SK-N-SH (cell line): Measurements from ENCODE around the gene FCHSD2. TPM values are rescaled to one million over a fixed set of nuclear protein-coding genes. Genes with fewer than 3 reads are reported as not detected.

Experiments
- CTCF ChIA-PET: fragments of 300-600, 350-600 bp; formaldehyde crosslinking; extraction: SDS; loops from one replicate; lab custom pipeline; 2021; lab: Yijun Ruan, JAX
- POLR2A ChIA-PET: fragments of 350-600 bp; sonication (Branson Sonifier 250); formaldehyde crosslinking; extraction: SDS; loops from one replicate; lab custom pipeline; 2020; ENCODE audit warnings: antibody characterized with exemption, inconsistent platforms; lab: Yijun Ruan, JAX
- DNase-seq: peaks from one replicate; pipeline ENCODE4 v3.0.0; 2012
- H2AFZ ChIP-seq: fragments of 200-600 bp; sonication (generic); 2 replicates; pipeline ENCODE4 v1.8.1; 2016; ENCODE audit warnings: antibody characterized with exemption, mild to moderate bottlenecking, low read depth
- H3F3A ChIP-seq: fragments of 200-600 bp; sonication (generic); replicated peaks from 2 replicates; pipeline ENCODE3; 2016; ENCODE audit warnings: antibody characterized with exemption, mild to moderate bottlenecking; ENCODE audit not compliant: insufficient read depth
- H3K27ac ChIP-seq, 2 experiments: fragments of 200-500 bp in 1 of 2; fragments of 200-600 bp in 1 of 2; sonication (Bioruptor generic) in 1 of 2; sonication (generic), shearing (Covaris generic) in 1 of 2; 2 replicates each; pipeline versions ENCODE4 v1.5.1 to v1.6.1; 2014 to 2016; ENCODE audit warnings: low read depth in 2 of 2, inconsistent platforms in 1 of 2, low read length in 1 of 2, mild to moderate bottlenecking in 1 of 2, mixed read lengths in 1 of 2
- H3K27me3 ChIP-seq: fragments of 200-600 bp; sonication (generic), shearing (Covaris generic); 2 replicates; pipeline ENCODE4 v1.6.1; 2016; ENCODE audit warnings: mixed run types; ENCODE audit not compliant: insufficient read depth
- H3K36me3 ChIP-seq, 2 experiments: fragments of 200-500 bp in 1 of 2; fragments of 200-600 bp in 1 of 2; sonication (Bioruptor generic) in 1 of 2; sonication (generic) in 1 of 2; replicated peaks in 1 of 2; 2 replicates each; pipeline versions ENCODE3 to v1.5.1; 2014 to 2016; ENCODE audit warnings: low read length in 1 of 2, mild to moderate bottlenecking in 1 of 2; ENCODE audit not compliant: insufficient read depth in 2 of 2, control insufficient read depth in 1 of 2
- H3K4me1 ChIP-seq, 2 experiments: fragments of 200-500 bp in 1 of 2; fragments of 200-600 bp in 1 of 2; sonication (Bioruptor generic) in 1 of 2; sonication (generic), shearing (Covaris generic) in 1 of 2; 2 replicates each; pipeline versions ENCODE4 v1.5.1 to v1.6.1; 2014 to 2016; ENCODE audit warnings: low read depth in 1 of 2, low read length in 1 of 2, mixed run types in 1 of 2; ENCODE audit not compliant: insufficient read depth in 2 of 2, control insufficient read depth in 1 of 2
- H3K4me2 ChIP-seq: fragments of 200-600 bp; sonication (generic), shearing (Covaris generic); 2 replicates; pipeline ENCODE4 v1.6.1; 2017; ENCODE audit warnings: mixed run types
- H3K4me3 ChIP-seq, 2 experiments: fragments of 200-500 bp in 1 of 2; fragments of 200-600 bp in 1 of 2; sonication (Bioruptor generic) in 1 of 2; sonication (generic), shearing (Covaris generic) in 1 of 2; 2 replicates each; pipeline versions ENCODE4 v1.5.1 to v1.8.1; 2014 to 2016; ENCODE audit warnings: low read depth in 2 of 2, inconsistent platforms in 1 of 2, low read length in 1 of 2, mild to moderate bottlenecking in 1 of 2, mixed read lengths in 1 of 2, moderate library complexity in 1 of 2
- H3K79me2 ChIP-seq: fragments of 200-600 bp; sonication (generic); 2 replicates; pipeline ENCODE4 v1.8.1; 2017; ENCODE audit warnings: mild to moderate bottlenecking; ENCODE audit not compliant: insufficient read depth
- H3K9ac ChIP-seq: fragments of 200-600 bp; sonication (generic); 2 replicates; pipeline ENCODE4 v1.6.1; 2017; ENCODE audit warnings: mixed run types
- H3K9me2 ChIP-seq: fragments of 200-600 bp; sonication (generic); 2 replicates; pipeline ENCODE4 v1.6.1; 2017; ENCODE audit warnings: mixed run types
- H3K9me3 ChIP-seq: fragments of 200-600 bp; sonication (generic); 2 replicates; pipeline ENCODE4 v1.6.1; 2017; ENCODE audit warnings: mixed run types, mild to moderate bottlenecking, moderate library complexity
- H4K20me1 ChIP-seq: fragments of 200-600 bp; sonication (generic); 2 replicates; pipeline ENCODE4 v1.6.1; 2017; ENCODE audit warnings: mild to moderate bottlenecking, mixed run types; ENCODE audit not compliant: insufficient read depth
- CHD2 ChIP-seq: fragments of 150-350 bp; IDR thresholded peaks from 2 replicates; pipeline ENCODE4 v1.6.1; 2018; ENCODE audit warnings: low read length; ENCODE audit not compliant: partially characterized antibody
- ELF1 ChIP-seq: IDR thresholded peaks from 2 replicates; pipeline ENCODE4 v1.4.0; 2012
- EP300 ChIP-seq, 2 experiments: IDR thresholded peaks; 2 replicates each; pipeline versions ENCODE4 v1.4.0 to v1.6.1; 2012; ENCODE audit warnings: borderline replicate concordance in 1 of 2, low read depth in 1 of 2, low read length in 1 of 2
- FOSL2 ChIP-seq: IDR thresholded peaks from 2 replicates; pipeline ENCODE4 v1.4.0; 2012; ENCODE audit warnings: low read depth, mild to moderate bottlenecking, moderate library complexity, borderline replicate concordance
- FOXJ3 ChIP-seq: sonication (generic); formaldehyde crosslinking; IDR thresholded peaks from 2 replicates; pipeline ENCODE4 v1.5.1; 2020; ENCODE audit warnings: mild to moderate bottlenecking, missing genetic modification reagents
- FOXM1 ChIP-seq: IDR thresholded peaks from 2 replicates; pipeline ENCODE4 v1.4.0; 2012; ENCODE audit warnings: low read depth, mild to moderate bottlenecking
- GABPA ChIP-seq: IDR thresholded peaks from 2 replicates; pipeline ENCODE4 v1.4.0; 2012; ENCODE audit warnings: low read depth, mild to moderate bottlenecking
- GATA2 ChIP-seq: sonication (generic); formaldehyde crosslinking; IDR thresholded peaks from 2 replicates; pipeline ENCODE4 v1.5.0; 2020; ENCODE audit warnings: mild to moderate bottlenecking, missing genetic modification reagents
- JUND ChIP-seq: IDR thresholded peaks from 2 replicates; pipeline ENCODE4 v1.4.0; 2012
- RAD21 ChIP-seq: IDR thresholded peaks from 2 replicates; pipeline ENCODE4 v1.6.1; 2012; ENCODE audit warnings: mild to moderate bottlenecking, low read length
- RFX5 ChIP-seq: IDR thresholded peaks from 2 replicates; pipeline ENCODE4 v1.6.1; 2012; ENCODE audit warnings: mild to moderate bottlenecking, improper control_type of control experiment, low read length
- SIN3A ChIP-seq: IDR thresholded peaks from 2 replicates; pipeline ENCODE4 v1.6.1; 2012; ENCODE audit warnings: low read depth, mild to moderate bottlenecking, low read length, moderate library complexity, borderline replicate concordance
- USF2 ChIP-seq: fragments of 150-350 bp; IDR thresholded peaks from 2 replicates; pipeline ENCODE4 v1.6.1; 2017; ENCODE audit warnings: antibody characterized with exemption, low read length, low read depth, borderline replicate concordance
- YY1 ChIP-seq: IDR thresholded peaks from 2 replicates; pipeline ENCODE4 v1.4.0; 2012; ENCODE audit warnings: low read depth, mild to moderate bottlenecking
- WGBS: methylation state at CpG from one replicate; pipeline ENCODE4 v1.1.6; 2017; ENCODE audit warnings: low lambda C conversion rate; 5-methylcytosine and 5-hydroxymethylcytosine counted together
- polyA plus RNA-seq, 3 experiments: library from polyadenylated mRNA; depleted of rRNA; stranded (reverse); fragments of >200 nt; gene quantifications; 2 replicates each; pipeline ENCODE4 v1.2.3, GENCODE V29; 2012
- TF ChIP-seq, protein P1 (sequence below): IDR thresholded peaks from 2 replicates; pipeline ENCODE4; 2012
- TF ChIP-seq, protein P2 (sequence below): IDR thresholded peaks from 2 replicates; pipeline ENCODE4 v1.6.1; 2012; ENCODE audit warnings: mild to moderate bottlenecking, low read depth, low read length, moderate library complexity
- TF ChIP-seq, protein P3 (sequence below): IDR thresholded peaks from 2 replicates; pipeline ENCODE4 v1.4.0; 2012; ENCODE audit warnings: low read depth, borderline replicate concordance

The FCHSD2 gene
- polyA plus RNA-seq, 1 of the 3 experiments (the other 2 are of a cell fraction) = 10.4 TPM

GRCh38 chr11:73126804-73127480, 15.2 kb downstream of the FCHSD2 start:
- H3K4me3 ChIP-seq = no peak overlapping the region
- peaks cover 10% of the 10 kb centered on the region; the same call in 1 of the 2 replicates for H3K9me3 ChIP-seq
- no peak overlapping the region for H3K9ac ChIP-seq
- H3K27ac ChIP-seq = no peak overlapping the region; a peak in 1 of 4 replicates
- H3F3A ChIP-seq = no peaks in the 10 kb centered on the region
- no peaks in the 10 kb centered on the region for H4K20me1 ChIP-seq
- CTCF ChIA-PET = interaction anchor here (1.0 to 2.2 kb wide), 5 partner anchors 10 to 226 kb away, joined by 3 to 11 read pairs (median 4); partner anchors contain the start of gene FCHSD2
- H2AFZ ChIP-seq = no peak overlapping the region
- no peak for DNase-seq
- TF ChIP-seq, protein P1, sequence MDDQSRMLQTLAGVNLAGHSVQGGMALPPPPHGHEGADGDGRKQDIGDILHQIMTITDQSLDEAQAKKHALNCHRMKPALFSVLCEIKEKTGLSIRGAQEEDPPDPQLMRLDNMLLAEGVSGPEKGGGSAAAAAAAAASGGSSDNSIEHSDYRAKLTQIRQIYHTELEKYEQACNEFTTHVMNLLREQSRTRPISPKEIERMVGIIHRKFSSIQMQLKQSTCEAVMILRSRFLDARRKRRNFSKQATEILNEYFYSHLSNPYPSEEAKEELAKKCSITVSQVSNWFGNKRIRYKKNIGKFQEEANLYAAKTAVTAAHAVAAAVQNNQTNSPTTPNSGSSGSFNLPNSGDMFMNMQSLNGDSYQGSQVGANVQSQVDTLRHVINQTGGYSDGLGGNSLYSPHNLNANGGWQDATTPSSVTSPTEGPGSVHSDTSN = no peak
- no peak for TF ChIP-seq FOXM1
- no peak for TF ChIP-seq JUND
- TF ChIP-seq RAD21 = no peak
- no peak for TF ChIP-seq FOSL2
- no peak for TF ChIP-seq FOXJ3 (CRISPR knock-in tag)
- no peak for TF ChIP-seq GABPA
- H3K9me2 ChIP-seq = no peaks in the 10 kb centered on the region
- peaks cover 51% of the 10 kb centered on the region for H3K79me2 ChIP-seq
- WGBS = 93% methylated on average over 6 of the region's 6 CpGs
- peaks cover 4 to 34% of the 10 kb centered on the region in 2 experiments for H3K36me3 ChIP-seq
- POLR2A ChIA-PET = no interaction called here
- H3K4me2 ChIP-seq = no peak overlapping the region
- H3K27me3 ChIP-seq = no peaks in the 10 kb centered on the region
- no peaks in the 10 kb centered on the region; a peak in 3 of 4 replicates for H3K4me1 ChIP-seq

GRCh38 chr11:73124800-73125199, 17.3 kb downstream of the FCHSD2 start:
- no peak overlapping the region for H3K4me3 ChIP-seq
- POLR2A ChIA-PET = no interaction called here
- TF ChIP-seq EP300 (IDR thresholded peaks at IDR 0.05; ENCODE audit: borderline replicate concordance in 1 of 2, low read depth in 1 of 2, low read length in 1 of 2) (no peak), GATA2 (CRISPR knock-in tag) (no peak), CHD2 (no peak), USF2 (no peak), ELF1 (no peak), FOXJ3 (CRISPR knock-in tag) (no peak), SIN3A (no peak), YY1 (no peak), RFX5 (no peak)
- TF ChIP-seq, protein P1 = no peak
- TF ChIP-seq, protein P2, sequence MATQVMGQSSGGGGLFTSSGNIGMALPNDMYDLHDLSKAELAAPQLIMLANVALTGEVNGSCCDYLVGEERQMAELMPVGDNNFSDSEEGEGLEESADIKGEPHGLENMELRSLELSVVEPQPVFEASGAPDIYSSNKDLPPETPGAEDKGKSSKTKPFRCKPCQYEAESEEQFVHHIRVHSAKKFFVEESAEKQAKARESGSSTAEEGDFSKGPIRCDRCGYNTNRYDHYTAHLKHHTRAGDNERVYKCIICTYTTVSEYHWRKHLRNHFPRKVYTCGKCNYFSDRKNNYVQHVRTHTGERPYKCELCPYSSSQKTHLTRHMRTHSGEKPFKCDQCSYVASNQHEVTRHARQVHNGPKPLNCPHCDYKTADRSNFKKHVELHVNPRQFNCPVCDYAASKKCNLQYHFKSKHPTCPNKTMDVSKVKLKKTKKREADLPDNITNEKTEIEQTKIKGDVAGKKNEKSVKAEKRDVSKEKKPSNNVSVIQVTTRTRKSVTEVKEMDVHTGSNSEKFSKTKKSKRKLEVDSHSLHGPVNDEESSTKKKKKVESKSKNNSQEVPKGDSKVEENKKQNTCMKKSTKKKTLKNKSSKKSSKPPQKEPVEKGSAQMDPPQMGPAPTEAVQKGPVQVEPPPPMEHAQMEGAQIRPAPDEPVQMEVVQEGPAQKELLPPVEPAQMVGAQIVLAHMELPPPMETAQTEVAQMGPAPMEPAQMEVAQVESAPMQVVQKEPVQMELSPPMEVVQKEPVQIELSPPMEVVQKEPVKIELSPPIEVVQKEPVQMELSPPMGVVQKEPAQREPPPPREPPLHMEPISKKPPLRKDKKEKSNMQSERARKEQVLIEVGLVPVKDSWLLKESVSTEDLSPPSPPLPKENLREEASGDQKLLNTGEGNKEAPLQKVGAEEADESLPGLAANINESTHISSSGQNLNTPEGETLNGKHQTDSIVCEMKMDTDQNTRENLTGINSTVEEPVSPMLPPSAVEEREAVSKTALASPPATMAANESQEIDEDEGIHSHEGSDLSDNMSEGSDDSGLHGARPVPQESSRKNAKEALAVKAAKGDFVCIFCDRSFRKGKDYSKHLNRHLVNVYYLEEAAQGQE = no peak
- TF ChIP-seq, protein P3, sequence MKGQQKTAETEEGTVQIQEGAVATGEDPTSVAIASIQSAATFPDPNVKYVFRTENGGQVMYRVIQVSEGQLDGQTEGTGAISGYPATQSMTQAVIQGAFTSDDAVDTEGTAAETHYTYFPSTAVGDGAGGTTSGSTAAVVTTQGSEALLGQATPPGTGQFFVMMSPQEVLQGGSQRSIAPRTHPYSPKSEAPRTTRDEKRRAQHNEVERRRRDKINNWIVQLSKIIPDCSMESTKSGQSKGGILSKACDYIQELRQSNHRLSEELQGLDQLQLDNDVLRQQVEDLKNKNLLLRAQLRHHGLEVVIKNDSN = no peak

More at GRCh38 chr11:73124800-73125199, 17.3 kb downstream of the FCHSD2 start:
- CTCF ChIA-PET = no interaction called here
- H3K36me3 ChIP-seq = peaks cover 4 to 32% of the 10 kb centered on the region in 2 experiments
- H3K4me1 ChIP-seq = peaks cover 3 to 4% of the 10 kb centered on the region in 2 experiments; a peak in 3 of 4 replicates
- H2AFZ ChIP-seq = no peak overlapping the region
- H3K27me3 ChIP-seq = no peaks in the 10 kb centered on the region
- H3K27ac ChIP-seq = no peak overlapping the region
- DNase-seq = no peak
- H3K9ac ChIP-seq = no peak overlapping the region
- H3K9me2 ChIP-seq = no peaks in the 10 kb centered on the region
- no peaks in the 10 kb centered on the region for H4K20me1 ChIP-seq
- no peak overlapping the region for H3K4me2 ChIP-seq
- H3K79me2 ChIP-seq = peaks cover 53% of the 10 kb centered on the region
- peaks cover 10% of the 10 kb centered on the region; the same call in 1 of the 2 replicates for H3K9me3 ChIP-seq
- H3F3A ChIP-seq = no peaks in the 10 kb centered on the region
